Measurements from ENCODE around the gene EIF4G1.

DNA sequence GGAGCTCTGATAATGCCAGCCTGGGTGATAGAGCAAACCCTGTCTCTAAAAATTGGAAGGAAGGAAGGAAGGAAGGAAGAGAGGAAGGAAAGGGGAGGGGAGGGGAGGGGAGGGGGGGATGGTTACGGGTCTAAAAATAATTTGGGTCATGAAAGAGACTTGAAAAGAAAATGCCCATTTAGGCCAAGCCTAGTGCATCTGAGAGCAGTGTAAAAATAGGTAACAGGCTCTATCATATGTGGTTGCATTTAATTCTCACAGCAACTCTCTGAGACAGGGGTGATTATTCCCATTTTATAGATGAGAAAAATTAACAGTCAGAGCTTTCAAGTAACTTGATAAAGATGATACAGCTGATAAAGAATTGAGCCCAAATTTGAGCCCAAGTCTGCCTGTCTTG, 42.1 kb upstream of the EIF4G1 start:
- TF ChIP-seq CTCF (IDR thresholded peaks at IDR 0.05) (no peak), POLR2A (IDR thresholded peaks at IDR 0.05) (no peak)

Measured in uterus (tissue), 2 donors.